ENCODE data around the gene MCRIP2.

DNA sequence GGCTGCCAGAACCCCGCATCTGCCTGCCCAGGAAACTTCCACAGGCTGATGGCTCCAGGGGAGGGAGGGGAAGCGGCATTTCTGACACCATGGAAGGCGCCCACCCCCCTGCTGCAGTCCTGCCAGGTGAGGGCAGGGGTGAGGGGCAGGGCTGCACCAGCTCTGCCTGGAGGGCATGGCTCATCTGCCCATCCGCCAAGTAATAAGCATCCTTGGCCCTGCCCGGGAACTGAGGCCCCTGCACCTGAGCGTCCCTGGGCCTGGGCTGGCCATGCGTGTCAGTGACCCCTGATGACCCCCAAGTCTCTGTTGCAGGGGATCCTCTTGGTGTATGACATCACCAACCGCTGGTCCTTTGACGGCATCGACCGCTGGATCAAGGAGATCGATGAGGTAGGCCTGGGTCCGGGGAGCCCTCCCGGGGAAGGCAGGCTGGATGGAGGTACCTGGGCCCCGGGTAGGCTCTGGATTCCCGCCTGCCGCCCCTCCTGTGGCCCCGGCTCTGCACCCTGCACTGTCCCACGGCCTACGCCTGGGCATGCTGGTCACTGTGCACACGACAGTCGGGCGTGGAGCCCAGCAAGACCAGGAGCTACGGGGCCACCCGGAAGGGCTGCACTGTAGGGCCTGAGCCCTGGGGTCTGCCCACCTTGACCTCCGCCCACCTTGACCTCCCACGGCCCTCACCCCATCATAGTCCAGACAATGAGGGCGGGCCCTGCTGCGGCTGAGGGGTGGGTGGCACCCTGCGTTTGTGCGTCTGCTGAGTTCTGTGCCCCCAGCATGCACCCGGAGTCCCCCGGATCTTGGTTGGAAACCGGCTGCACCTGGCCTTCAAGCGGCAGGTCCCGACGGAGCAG, 16.3 kb upstream of the MCRIP2 start:
- TF ChIP-seq, protein P1, sequence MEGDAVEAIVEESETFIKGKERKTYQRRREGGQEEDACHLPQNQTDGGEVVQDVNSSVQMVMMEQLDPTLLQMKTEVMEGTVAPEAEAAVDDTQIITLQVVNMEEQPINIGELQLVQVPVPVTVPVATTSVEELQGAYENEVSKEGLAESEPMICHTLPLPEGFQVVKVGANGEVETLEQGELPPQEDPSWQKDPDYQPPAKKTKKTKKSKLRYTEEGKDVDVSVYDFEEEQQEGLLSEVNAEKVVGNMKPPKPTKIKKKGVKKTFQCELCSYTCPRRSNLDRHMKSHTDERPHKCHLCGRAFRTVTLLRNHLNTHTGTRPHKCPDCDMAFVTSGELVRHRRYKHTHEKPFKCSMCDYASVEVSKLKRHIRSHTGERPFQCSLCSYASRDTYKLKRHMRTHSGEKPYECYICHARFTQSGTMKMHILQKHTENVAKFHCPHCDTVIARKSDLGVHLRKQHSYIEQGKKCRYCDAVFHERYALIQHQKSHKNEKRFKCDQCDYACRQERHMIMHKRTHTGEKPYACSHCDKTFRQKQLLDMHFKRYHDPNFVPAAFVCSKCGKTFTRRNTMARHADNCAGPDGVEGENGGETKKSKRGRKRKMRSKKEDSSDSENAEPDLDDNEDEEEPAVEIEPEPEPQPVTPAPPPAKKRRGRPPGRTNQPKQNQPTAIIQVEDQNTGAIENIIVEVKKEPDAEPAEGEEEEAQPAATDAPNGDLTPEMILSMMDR (IDR thresholded peaks at IDR 0.05) = no peak
- no peak for TF ChIP-seq POLR2A (IDR thresholded peaks at IDR 0.05)
